ENCODE measurements around the gene IFRD1.

The IFRD1 gene, protein sequence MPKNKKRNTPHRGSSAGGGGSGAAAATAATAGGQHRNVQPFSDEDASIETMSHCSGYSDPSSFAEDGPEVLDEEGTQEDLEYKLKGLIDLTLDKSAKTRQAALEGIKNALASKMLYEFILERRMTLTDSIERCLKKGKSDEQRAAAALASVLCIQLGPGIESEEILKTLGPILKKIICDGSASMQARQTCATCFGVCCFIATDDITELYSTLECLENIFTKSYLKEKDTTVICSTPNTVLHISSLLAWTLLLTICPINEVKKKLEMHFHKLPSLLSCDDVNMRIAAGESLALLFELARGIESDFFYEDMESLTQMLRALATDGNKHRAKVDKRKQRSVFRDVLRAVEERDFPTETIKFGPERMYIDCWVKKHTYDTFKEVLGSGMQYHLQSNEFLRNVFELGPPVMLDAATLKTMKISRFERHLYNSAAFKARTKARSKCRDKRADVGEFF
- 15.8 to 23.0 (median 21.1) reads per million in 4 experiments for total RNA-seq

DNA sequence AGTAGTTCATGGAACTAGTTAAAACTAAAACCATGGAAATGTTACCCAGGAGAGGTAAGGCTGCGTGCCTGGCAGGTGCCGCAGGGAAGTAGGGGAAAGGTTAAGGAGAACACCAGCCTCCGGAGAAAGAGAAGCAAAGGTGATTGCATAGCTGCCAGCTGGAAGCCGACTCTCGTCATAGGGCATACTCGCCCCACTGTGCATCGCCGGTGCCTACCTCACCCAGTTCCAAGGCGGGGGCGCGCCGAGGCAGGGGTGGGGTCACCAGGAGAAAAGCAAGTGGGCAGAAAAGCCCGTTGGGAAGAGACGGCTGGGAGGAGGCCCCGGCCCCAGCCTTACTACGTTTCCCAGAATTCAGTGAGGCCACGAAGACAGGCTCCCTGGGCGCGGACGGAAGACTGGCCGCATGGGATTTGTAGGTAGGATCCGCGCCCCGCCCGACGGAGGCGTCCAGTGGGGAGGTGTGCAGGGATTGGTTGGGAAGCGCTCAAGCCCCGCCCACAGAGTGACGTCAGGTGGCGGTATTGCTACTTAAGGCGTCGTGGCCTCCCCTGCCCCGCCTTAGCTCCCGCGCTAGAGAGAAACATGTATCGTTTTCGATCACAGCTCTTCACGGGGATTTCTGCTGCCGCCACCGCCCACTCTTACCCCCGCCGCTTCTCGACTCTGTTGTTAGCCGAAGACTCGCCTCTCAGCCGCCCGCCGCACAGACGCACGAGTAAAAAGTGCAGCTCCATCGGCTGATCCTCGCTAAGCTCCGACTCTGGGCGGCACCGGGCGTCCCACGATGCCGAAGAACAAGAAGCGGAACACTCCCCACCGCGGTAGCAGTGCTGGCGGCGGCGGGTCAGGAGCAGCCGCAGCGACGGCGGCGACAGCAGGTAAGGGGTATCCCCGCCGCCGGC is at the start of gene IFRD1:
IFRD1 (plus strand) TSS at position 559 of the 905 bp plus-strand sequence; CDS start at position 788, 229 bp downstream.
- DNase-seq = peak; percentile 98

DNA sequence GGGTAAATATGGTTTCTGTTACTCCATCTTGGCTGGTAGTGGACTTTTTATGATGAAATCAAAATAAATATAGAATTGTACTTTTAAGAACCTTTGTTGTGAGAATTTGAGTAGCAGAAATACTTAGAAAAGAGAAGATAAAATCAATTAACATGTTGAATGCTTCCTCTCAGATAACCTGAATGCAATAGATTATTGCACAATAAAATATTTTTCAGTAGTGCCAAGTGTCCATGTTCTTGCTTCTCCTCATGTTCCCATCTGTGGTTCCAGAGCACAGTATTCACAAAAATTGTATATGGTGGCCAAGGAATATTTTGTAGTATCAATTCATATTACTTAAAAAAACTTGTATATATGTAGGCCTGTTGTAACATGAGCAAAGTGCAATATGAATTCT is 45.9 kb upstream of the IFRD1 start:
- no peak for DNase-seq

DNA sequence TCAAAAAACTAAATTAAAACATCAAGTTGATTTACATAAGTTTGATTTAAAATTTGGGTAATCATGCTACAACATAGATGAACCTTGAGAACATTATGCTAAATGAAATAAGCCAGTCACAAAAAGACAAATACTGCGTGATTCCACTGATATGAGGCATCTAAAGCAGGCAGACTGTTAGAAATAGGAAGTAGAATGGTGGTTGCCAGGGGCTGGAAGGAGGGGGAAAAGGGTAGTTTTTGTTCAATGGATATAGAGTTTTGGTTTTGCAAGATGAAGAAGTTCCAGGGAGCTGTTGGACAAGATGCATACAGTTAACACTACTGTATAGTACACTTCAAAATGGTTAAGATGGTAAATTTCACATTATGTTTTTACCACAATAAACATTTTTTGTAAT is 45.0 kb upstream of the IFRD1 start:
- no peak for DNase-seq

DNA sequence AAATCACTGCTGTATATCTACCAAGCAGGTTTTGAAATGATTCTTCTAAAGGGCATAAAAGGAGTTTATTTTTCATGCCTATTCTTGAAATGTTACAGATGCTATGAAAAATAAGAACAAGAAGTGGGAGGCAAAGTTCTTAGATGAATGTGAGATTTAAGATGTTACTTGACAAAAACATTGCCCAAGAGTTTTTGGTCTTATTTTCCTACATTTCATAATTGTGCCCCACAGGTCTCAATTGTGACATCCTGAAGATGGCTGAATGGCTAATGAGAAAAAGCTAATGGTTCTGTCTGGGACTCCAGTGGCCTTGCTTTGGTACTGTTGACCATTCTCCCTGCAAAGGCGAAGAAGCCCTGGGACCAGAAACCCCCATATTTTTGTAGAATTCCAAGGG is 43.0 kb upstream of the IFRD1 start:
- no peak for DNase-seq

DNA sequence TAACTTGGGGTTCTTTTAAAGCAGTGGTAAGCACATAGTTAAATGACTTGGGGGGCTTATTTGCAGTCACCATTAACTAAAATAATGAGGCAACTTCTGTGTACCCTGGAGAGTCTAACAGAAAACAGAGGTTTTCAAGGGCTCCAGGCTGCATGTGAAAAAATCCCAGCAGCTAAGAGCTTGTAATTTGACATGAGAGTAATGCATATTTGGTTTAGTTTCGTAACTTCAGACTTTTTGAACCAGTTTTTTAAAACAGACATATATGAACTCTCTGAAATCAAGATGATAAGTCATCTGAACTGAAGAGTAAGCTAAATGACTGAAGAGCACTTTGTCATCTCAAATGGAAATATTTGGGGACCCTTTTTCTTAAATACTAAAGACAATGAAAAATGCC is 40.2 kb upstream of the IFRD1 start:
- no peak for DNase-seq

DNA sequence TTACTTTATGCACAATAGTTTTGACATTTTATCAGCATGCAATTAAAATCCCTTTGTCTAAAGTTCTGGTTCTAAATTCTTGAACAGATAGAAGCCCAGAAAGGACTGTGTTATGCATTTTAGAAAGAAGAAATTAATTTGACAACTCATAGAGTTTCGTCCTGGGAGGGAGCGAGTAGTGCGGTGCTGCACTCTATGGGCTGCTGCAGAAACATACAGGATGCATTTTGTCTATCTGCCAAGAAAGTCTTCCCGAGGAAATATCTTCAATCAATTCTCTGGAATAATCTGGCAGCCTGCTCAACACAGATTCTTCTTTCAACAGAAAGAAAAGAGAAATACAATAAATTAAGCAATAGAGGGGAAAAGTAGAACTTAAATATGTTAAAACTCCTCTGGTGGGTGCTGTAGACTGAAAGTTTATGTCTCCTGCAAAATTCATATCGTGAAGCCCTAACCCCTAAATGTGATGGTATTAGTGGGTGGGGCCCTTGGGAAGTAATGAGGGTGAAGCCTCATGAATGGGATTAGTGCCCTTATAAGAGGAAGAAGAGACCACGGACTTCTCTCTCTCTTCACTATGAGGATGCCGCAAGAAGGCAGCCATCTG is 39.0 kb upstream of the IFRD1 start:
- no peak for DNase-seq

DNA sequence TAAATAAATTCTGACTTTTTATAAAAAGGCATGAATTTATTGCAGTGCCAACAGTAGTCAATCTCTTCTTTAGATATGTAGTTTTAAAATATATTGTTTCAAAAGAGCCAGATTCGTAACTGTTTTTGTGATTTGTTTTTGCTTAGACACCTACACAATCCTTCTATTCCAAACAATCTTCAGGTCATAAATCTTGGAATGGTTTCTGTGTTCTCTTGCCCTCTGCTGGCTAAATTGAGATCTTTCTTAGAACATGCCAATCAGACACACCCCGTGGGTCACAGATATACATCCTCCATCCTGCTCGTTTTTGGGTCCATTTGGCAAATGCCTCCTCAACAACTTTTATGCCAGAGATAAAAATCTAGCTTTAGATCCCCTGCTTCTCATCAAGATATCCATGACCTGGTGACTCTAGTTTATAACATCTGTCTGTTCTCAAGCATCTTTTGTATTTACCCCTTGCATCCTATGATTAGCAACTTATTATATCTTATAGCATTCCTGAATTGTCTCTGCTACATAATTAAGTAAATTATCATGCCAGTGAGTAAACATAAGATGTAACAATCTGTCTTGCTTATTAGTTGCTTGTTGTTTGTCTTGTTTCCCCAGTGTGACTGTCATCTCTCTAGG is 35.3 kb upstream of the IFRD1 start:
- no peak for DNase-seq

DNA sequence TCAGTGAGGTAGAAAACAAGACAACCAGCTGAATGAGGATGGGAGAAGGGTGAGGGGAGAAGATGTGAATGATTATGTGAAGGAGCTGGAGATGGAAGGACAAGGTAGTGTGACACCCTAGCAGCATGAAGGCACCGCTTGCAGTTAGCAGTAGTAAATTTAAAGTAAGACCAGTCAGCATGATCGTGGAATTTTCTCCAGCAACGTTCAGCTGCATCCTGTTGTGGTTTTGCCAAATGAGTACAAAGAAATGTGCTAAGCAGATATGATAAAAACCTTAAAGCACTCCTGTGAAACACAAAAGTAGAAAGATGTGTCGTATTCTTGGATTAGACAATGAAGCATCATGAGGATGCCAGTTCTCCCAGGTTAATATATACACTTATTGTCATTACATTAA is 34.1 kb upstream of the IFRD1 start:
- DNase-seq = no peak

DNA sequence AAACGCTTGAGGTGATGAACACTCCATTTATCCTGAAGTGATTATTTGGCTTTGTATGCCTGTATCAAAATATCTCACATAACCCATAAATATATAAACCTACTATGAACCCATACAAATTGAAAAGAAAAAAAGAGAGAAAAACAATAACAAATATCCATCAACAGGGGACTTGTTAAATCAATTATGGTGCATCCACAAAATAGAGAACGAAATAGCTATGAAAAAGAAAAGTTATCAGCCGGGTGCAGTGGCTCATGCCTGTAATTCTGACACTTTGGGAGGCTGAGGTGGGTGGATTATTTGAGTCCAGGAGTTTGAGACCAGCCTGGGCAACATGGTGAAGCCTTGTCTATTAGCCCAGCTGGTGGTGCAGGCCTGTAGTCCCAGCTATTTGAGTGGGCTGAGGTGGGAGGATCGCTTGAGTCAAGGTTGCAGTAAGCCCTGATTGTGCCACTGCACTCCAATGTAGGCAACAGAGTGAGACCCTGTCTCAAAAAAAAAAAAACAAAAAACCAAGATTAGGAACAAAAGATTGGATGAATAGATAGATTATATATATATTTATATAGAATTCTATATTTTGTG is 30.6 kb upstream of the IFRD1 start:
- no peak for DNase-seq

DNA sequence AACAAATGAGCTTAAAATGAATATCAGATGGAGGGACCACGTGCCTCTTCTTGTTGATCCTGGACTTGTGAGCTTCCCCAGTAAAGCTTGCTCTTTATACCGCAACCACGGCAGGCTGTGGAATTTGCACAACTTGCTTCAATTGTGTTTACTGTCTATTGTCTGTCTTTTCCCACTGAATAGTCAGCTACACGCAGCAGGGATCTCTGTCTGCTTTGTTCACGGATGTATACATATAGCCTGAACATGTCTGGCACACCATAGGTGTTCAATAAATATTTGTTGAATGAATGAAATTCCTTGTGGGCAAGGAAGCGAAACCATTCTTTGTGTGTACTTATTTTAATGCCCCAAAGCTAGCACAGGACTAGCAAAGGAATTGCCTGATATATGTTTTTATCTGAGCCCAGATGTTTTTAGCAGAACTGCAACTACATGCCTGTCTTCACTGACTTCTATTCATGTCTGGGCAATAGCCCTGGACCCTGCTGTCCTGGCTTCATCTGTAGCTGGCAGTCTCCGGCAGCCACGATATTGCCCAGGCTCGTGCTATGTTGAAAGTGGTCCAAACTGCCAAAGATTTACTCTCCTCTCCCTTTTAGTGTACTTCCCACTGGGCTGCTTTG is 29.9 kb upstream of the IFRD1 start:
- no peak for DNase-seq

DNA sequence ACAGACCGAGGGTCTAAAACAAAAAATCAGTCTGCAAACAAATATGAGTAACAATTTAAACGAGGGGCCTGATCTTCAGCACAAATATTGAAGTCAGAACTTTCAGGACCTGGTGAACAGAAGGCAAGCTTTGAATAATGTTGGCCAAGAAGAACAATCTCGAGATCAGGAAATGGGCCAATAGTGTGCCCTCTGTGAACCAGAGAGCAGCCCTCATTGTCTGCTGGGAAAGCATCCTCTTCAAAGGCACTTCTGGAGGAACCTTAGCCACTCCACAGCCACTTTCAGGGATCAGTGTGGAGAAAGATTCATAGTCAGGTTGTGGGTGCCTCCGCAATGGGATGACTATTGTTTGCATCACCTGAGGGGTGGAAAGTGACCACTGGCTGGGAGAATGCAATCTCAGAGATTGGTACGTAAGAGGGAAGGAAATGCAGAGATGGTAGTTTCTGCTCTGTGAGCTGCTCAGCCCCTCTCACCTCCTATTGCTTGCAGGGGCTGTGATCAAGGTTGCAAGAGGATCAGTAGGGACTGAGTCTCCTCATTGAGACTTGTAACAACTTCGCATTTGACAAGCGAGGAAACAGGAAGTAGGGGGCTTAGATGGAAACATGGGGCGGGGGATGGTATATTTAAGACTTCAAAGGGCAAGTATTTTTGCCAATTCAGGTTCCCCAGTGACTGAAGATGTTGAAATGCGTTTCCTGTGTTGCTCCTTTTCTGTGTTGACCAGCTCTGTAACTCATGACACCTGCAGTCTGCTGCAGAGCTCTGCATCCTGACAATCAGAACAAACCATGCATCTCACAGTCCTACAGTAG is 28.4 kb upstream of the IFRD1 start:
- no peak for DNase-seq

DNA sequence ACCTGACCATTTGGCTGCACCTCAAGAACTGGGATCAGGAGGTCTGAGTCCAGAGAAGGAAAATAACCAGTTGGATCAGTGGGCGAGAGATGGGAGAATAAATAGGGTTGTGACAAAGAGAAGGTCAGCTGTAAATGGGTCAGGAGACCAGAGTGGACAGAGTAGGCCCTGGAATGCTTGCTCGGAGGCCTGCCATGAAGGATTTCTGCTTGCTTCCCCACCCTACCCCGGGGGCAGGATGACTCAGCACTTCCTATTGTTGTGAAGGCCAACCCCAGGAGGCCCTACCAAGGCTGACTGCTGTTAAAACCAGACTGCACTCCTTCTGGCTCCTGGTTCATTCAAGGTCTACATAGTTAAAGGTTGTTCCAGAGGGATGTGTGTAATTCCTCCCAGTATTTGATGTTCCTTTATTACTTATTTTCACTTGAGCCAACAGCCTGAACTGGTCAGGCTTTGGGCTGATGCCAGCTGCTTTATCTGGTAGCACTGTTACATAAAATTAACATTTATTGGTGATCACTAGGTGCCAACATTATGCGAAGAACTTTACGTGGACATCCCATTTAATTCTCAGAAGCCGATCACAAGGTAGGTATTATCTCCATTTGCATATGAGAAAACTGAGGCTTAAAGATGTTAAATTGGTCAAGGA is 27.3 kb upstream of the IFRD1 start:
- no peak for DNase-seq

DNA sequence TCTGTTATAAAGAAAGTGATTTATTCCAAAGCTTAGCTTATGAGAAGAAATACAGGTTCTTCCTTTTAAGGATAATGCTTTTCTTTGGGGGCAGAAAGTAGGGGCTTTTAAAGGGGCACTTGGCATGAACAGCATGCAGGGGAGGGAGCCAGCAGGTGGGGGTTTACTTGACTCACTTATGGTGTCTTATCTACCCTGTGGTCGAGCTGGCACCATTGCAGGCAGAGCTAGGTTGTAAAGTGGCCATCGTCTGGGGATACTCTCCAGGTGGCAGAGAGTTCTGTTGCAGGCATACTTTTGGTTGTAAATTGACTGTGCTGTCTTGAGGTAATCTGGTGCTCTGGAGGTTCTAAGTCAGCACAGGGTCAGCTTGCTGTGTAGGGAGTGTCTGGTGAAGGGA is 26.3 kb upstream of the IFRD1 start:
- no peak for DNase-seq

DNA sequence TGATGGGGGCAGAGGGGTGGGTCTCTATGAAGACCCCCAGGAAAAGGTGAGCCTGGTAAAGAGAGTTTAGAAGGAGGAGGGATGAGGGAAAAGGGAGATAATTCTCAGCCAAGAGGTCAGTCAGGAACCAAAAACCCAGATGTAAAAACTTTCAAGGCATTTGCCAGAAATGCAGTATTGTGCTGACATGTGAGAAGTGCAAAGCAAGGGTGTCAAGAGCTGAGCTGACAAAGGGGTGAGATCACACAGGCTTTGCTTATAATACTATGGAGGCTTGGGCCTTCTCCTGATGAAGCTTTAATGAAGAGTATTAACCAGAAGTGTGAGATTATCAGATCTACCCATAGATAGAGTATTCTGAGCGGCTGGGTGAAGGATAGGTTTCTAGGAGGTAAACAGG is 22.3 kb upstream of the IFRD1 start:
- DNase-seq = no peak

DNA sequence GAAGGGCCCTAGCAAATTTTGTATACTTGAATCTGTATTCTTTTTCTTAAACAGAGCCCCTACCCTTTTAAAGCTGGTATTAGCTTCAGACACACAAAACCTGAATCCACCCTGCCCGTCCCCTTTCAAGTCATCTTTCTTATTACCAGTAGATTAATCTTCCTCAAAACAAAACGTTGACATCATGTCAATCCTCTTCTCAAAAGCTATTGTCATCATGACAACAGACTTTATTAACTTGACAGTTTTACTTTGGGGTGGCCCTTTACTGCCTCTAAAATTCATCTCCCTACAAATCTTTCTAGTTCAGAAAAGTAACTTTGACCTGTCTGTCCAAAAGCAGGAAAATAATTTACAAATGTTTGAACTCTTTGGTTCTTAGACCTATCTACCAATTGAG is 21.5 kb upstream of the IFRD1 start:
- DNase-seq = no peak

DNA sequence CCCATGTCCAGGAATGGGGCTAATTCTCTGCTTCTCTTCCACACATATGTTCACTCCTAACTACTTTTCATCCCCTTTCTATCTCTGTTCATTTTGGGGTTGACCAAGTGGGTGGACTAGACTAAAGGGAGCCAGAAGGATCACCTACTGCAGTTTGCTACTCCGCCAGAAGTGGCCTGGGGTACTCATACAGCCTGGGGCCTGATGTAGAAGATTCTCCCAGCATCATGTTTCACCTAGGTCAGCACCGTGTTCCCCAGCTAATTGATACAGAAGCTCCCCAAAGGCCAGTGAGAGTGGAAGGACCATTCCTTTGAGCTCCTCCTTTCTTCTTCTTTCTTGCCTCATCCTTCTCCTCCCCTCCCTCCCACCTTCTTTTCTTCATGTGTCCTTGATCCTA is 19.6 kb upstream of the IFRD1 start:
- no peak for DNase-seq

DNA sequence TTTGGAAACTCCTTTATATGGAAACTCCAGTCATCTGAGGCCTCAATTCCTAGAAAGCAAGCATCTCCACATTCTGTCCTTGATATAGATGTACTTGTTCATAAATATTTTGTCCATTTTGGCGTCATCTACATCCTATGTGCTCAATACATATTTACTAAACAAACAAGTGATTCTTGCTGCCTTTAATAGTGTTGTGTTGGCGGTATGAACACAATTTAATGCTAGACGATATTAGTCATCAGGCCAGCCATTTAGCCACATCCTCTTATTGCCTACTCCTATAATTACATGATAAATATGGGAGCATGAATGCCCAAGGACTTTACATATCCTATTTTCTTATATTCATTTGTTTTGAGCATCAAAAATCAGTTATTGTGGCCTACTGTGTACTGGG is 18.5 kb upstream of the IFRD1 start:
- no peak for DNase-seq

DNA sequence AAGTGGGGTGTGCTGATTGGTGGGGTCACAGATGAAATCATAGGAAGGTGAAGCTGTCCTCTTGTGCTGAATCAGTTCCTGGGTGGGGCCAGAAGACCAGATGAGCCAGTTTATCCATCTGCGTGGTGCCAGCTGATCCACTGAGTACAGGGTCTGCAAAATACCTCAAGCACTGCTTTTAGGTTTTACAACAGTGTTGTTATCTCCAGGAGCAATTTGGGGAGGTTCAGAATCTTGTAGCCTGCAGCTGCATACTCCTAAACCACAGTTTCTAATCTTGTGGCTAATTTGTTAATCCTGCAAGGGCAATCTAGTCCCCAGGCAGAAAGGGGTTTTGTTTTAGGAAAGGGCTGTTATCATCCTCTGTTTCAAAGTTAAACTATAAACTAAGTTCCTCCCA is 17.0 kb upstream of the IFRD1 start:
- no peak for DNase-seq

DNA sequence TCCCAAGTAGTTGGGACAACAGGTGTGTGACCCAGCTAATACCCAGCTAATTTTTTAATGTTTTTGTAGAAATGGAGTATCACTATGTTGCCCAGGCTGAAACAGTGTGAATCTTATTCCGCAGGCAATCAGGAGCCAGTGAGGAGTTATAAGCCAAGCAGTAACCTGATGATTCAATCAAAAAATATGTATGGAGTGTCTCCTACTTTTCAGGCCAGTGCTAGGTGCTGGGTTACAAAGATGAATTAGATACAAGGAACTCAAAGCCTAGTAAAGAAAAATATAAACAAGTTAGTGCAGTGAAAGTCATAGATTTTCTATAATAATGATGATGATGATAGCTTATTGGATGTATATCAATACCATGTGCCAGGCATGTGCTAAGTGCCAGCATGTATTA is 13.2 kb upstream of the IFRD1 start:
- no peak for DNase-seq

DNA sequence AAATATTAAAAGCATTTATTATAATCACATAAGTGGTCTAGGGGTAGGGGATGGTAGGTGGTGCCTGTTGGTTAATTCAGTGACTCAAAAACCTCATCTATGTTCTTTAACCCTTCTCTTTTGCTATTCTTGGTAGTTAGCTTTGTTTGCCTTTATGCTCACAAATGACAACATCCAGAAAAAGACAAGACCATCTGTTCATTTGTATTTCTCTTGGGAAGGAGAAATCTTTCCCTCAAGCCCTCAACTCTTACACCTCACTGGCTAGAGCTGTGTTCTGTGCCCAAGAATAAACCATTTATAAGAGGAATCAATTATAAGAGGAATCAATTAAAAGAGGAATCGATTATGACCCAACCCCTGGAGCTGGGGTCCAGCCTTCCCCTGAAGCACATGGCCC is 10.8 kb upstream of the IFRD1 start:
- no peak for DNase-seq

DNA sequence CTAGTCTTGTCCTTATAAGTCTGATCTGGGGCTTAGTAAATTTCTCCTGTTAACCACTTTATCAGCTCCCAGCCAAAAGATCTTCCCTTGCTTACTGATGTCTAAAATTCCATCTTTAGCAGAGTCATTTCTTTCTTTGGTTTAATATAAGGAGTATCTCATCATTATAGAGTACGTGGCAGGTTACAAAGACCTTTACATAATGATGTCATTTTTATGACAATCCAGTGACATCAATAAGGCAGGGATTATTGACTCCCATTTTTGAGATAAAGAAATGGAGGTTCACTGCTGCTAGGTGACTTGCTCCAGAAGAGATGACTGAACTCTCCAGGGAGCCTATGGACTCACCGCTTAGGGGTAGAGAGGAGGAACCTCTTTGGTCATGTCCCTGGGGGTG is 8.1 kb upstream of the IFRD1 start:
- no peak for DNase-seq

Measured in effector CD8-positive, alpha-beta T cell (primary cell).